Left cardiac atrium (tissue), 4 donors: Measurements from ENCODE around the gene SMTNL1. TPM values are rescaled to one million over a fixed set of nuclear protein-coding genes. Genes with fewer than 3 reads are reported as not detected.

Experiments
- ATAC-seq, 2 donors: fragments of 200-7000 bp; cut with Tn5 transposase; one replicate each; pipeline ENCODE4 v1.9.1; 2020; ENCODE audit warnings: mild to moderate bottlenecking in 2 of 2, moderate library complexity in 2 of 2
- DNase-seq: peaks from one replicate; pipeline ENCODE4 v3.0.0-alpha.2; 2020
- intact Hi-C, 2 donors: fragments of 100-400 bp; cut with DNase I; formaldehyde crosslinking; loops; one replicate each; pipeline versions ENCODE4 v1.14.1 to v1.15.1; 2022 to 2023
- long read RNA-seq: library from polyadenylated mRNA; unstranded; transcript quantifications from one replicate; pipeline ENCODE4 v2.0.0, GENCODE V29; 2021
- total RNA-seq, 2 donors: library from RNA; stranded (reverse); fragmentation: NEBNext Ultra II Directional; extraction: Animal tissue kit (Norgen Biotek cat#: 25700); gene quantifications; one replicate each; pipeline ENCODE4 v1.2.1, GENCODE V29; 2021
- donor health status: DM: no; HTN: yes; CAD: no.
- donor health status: DM: no; HTN: yes; CAD: no; lungs with severe emphysema.
- donor health status: DM: yes; HTN: yes; CAD: no.
- donor health status: Dilated cardiomyopathy.

The SMTNL1 gene
- total RNA-seq: not detected
- long read RNA-seq: 0 reads

- ATAC-seq (no peak), DNase-seq (no peak)
- intact Hi-C loops: no loop called here
These were observed at the start of gene SMTNL1 for GRCh38 chr11:57536947-57537619. SMTNL1 (plus strand) TSS chr11:57537595; CDS start chr11:57542643, 5,048 bp downstream.

GRCh38 chr11:57487920-57488659, 49.3 kb upstream of the SMTNL1 start:
- intact Hi-C loops: no loop called here
- ATAC-seq: no peak
- DNase-seq: no peak

GRCh38 chr11:57490456-57491248, 46.7 kb upstream of the SMTNL1 start:
- intact Hi-C loops: no loop called here
- ATAC-seq: no peak
- DNase-seq: no peak

- ATAC-seq: peak in 1 of 2 donors; percentile 42
- intact Hi-C loops: loop anchor here in 1 of 2 donors (2.0 kb wide), 1 partner anchor 33 kb away; no protein-coding TSS in a partner anchor
- DNase-seq: no peak
These were observed 45.9 kb upstream of the SMTNL1 start for GRCh38 chr11:57491371-57492061.

- DNase-seq: peak; percentile 60
- peak; percentile 60 to 75 for ATAC-seq
- intact Hi-C loops: loop anchor here (1.0 to 2.0 kb wide), 2 partner anchors 31 to 33 kb away; no protein-coding TSS in a partner anchor
These were observed 43.6 kb upstream of the SMTNL1 start for GRCh38 chr11:57493507-57494503.

- no peak for ATAC-seq
- no peak for DNase-seq
- intact Hi-C loops: no loop called here
These were observed 41.1 kb upstream of the SMTNL1 start for GRCh38 chr11:57496109-57496820.

GRCh38 chr11:57497303-57498247, 39.8 kb upstream of the SMTNL1 start:
- ATAC-seq (no peak), DNase-seq (no peak)
- intact Hi-C loops: no loop called here

GRCh38 chr11:57498540-57498939, 38.9 kb upstream of the SMTNL1 start:
- intact Hi-C loops: no loop called here
- ATAC-seq (no peak), DNase-seq (no peak)

- ATAC-seq (peak; percentile 98 to 99), DNase-seq (peak; percentile 97)
- intact Hi-C loops: no loop called here
These were observed 37.9 kb upstream of the SMTNL1 start for GRCh38 chr11:57499413-57499982.

- intact Hi-C loops: no loop called here
- ATAC-seq (no peak), DNase-seq (no peak)
These were observed 37.4 kb upstream of the SMTNL1 start for GRCh38 chr11:57499983-57500461.

- intact Hi-C loops: no loop called here
- ATAC-seq (peak; percentile 11 to 48), DNase-seq (no peak)
These were observed 36.9 kb upstream of the SMTNL1 start for GRCh38 chr11:57500515-57500914.

GRCh38 chr11:57500926-57501325, 36.5 kb upstream of the SMTNL1 start:
- DNase-seq (no peak), ATAC-seq (no peak)
- intact Hi-C loops: no loop called here

- intact Hi-C loops: no loop called here
- DNase-seq (no peak), ATAC-seq (peak in 1 of 2 donors; percentile 14)
These were observed 35.4 kb upstream of the SMTNL1 start for GRCh38 chr11:57501953-57502352.

- intact Hi-C loops: no loop called here
- ATAC-seq (no peak), DNase-seq (no peak)
These were observed 35.0 kb upstream of the SMTNL1 start for GRCh38 chr11:57502376-57502775.

GRCh38 chr11:57502870-57503269, 34.5 kb upstream of the SMTNL1 start:
- intact Hi-C loops: no loop called here
- DNase-seq (no peak), ATAC-seq (no peak)

GRCh38 chr11:57504511-57504910, 32.9 kb upstream of the SMTNL1 start:
- intact Hi-C loops: no loop called here
- DNase-seq (no peak), ATAC-seq (no peak)
